NK-92 (cell line): ENCODE measurements around the gene OR13J1.

Experiments used
- DNase-seq: peaks from one replicate; lab custom pipeline; 2025; ENCODE audit not compliant: unreplicated experiment; lab: John Stamatoyannopoulos, UW

Gene OR13J1

DNA sequence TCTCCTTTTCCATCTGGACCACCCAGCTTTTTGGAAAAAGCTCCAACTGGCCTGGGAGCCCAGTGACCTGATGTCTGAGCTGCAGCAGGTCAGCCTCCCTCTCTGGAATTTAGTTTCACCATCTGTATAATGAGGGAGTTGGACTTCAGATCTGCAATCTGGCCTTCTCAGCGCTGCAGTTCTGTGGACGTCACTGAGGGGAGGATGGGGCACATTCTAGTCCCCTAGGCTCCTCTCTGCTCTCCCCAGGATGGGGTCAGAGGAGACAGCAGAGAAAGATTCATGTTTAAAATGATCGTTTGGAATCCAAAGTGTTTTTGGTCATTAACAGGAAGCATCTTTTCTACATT lies 10.2 kb downstream of the OR13J1 start:
- no peak for DNase-seq

DNA sequence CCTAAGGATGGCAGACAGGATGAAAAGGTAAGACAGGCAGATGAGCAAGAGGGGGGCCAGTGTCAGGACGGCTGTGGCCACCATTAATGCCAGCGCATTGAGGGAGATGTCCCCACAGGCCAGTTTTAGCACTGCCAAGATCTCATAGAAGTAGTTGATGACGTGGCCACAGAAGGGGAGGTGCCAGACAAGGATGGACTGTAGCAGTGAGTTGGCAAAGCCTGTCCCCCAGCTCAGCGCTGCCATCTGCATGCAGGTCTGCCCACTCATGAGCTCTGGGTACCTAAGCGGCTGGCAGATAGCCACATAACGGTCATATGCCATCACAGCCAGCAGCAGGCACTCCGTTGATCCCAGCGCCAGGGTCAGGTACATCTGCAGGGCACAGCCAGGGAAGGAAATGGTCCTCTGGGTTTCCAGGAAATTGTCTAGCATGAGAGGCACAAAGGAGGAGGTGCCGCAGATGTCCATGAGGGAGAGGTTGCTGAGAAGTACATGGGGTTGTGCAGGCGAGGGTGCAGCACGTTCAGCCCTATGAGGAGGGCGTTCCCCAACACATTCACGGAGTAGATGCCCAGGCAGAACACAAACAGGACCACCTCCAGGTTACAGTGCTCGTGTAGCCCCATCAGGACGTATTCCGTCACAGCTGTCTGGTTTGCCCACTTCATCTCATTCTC lies 10.8 kb downstream of the OR13J1 start:
- DNase-seq: no peak

GRCh38 chr9:35858458-35858857 lies 11.7 kb downstream of the OR13J1 start:
- no peak for DNase-seq

- no peak for DNase-seq
Observed at GRCh38 chr9:35856882-35857281, 13.3 kb downstream of the OR13J1 start.

DNA sequence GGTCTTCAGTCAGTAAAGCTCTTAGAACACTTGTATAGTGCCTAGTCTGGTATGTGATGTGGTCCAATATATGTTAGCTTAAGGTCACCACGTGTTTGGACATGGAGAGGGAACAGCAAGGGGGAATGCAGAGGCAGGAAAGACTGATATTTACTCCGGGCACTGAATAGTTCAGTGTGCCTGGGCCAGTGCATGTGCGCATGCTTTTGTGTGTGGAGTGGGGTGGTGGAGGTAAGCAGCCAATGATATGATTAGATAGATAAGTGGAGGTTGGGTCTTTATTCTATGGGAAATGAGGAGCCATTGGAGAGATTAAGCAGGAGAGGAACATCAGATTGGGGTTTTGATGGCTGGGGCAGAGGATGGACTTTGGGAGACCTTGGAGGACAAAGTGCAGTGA lies 14.0 kb downstream of the OR13J1 start:
- no peak for DNase-seq

- DNase-seq: no peak
Observed at GRCh38 chr9:35854091-35854762, 16.0 kb downstream of the OR13J1 start.

GRCh38 chr9:35852876-35853865 lies 17.0 kb downstream of the OR13J1 start:
- DNase-seq: no peak

DNA sequence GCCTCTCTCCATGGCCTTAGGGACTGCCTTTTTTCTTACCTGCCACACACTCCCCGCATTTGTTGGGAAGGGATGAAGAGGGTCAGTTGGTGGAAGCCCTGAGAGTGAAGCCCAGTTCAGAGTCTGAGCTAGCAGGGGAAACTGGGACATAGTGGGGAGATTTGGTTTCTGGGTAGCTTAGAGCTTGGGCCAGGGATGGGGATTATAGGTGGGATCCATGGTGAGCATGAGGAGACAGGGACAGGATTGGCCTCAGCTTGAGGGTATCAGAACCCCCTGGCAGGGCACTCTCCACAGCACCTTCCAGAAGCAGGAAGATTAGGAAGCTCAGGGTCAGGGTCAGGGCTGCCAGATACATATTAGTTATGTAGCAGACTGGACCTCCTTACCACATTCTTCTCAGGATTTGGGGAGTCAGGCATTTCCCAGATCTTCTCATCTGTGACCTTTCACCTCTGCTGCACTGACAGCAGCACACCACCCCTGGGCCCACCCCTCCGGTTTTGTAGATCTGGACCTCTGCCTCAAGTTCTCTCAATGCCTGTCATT lies 17.9 kb downstream of the OR13J1 start:
- DNase-seq: no peak

GRCh38 chr9:35847792-35848572 lies 22.2 kb downstream of the OR13J1 start:
- DNase-seq: no peak

DNA sequence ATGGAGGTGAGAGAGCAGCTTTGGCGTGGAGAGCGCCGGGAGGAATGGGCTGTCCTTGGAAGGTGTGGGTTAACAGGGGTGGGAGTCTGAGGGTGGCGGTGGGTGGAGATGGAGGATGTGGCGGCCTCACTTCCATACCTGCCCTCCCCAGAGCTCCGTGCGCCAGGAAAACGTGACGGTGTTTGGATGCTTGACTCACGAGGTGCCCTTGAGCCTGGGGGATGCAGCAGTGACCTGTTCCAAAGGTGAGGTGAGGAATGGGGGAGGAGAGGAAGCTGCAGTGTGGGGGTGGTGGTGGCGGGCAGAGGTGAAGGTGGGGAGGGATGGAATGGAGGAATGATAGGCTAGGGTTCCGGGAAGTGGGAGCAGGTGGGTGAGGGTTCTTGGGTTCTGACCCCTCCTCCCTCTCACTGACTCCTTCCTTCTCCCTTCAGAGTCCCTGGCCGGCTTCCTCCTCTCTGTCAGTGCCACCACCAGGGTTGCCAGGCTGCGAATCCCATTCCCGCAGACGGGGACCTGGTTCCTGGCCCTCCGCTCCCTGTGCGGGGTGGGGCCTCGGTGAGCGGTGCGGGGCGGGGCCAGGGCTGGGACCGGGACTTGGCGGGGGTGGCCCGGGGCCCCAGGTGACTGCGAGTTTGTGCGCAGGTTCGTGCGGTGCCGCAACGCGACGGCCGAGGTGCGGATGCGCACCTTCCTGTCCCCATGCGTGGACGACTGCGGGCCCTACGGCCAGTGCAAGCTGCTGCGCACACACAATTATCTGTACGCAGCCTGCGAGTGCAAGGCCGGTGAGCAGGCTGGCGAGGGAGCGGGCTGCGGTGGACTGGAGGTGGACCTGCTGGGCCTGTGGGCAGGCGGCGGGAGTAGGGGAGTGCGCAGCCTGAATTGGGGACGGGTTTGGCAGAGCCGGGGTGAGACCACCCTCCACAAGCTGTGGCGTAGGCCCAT lies 24.1 kb downstream of the OR13J1 start:
- DNase-seq: no peak

GRCh38 chr9:35844628-35845270 lies 25.5 kb downstream of the OR13J1 start:
- no peak for DNase-seq

GRCh38 chr9:35842795-35843194 lies 27.4 kb downstream of the OR13J1 start:
- no peak for DNase-seq

- DNase-seq: no peak
Observed at GRCh38 chr9:35842020-35842745, 28.0 kb downstream of the OR13J1 start.

DNA sequence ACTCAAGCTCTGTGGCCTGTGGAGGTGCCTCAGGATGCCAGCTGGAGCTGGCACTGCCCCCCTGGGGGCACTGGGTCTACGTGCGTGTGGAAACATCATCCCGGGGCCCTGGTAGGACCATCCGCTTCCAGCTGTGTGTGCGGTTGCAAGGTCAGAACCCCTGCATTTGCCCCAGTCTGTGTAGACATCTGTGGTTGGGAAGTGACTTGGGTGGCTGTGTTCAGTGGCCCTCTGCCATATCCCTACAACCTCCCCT lies 28.6 kb downstream of the OR13J1 start:
- no peak for DNase-seq

DNA sequence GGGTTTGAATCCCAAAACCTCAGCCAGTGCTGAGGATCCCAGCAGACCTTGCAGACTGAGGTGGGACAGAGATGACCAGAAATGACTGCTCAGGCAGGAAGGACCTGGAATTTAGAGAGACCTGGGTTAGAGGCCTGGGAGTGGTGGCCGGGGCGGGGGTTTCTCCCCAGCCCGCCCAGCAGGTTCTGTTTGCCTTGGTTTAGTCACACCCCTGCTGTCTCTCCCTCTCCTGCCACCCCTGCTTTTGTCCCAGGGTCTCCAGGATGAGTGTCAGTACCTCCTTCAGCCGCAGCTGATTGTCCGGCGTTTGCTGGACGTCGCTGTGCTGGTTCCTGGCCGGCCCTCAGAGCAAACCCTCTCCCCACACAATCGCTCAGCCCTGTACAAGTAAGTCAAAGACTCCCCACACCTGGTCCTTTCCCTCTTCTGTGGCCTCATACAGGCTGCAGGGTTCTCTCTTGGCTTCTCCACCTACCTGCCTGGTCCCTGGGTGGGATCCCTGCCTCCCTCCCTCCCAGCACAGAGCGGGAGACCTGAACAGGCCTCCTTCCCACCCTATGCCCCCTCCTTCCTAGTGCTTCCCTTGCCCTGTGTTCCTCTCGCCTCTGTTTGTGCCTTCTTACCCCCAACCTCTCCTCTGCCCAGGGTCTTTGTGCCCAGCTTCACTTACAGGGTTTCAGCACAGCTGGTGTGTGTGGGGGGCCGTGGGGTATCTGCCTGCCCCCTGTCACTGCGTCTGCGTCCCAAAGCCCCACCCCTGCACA lies 29.1 kb downstream of the OR13J1 start:
- no peak for DNase-seq

- no peak for DNase-seq
Observed at GRCh38 chr9:35839926-35840325, 30.3 kb downstream of the OR13J1 start.

DNA sequence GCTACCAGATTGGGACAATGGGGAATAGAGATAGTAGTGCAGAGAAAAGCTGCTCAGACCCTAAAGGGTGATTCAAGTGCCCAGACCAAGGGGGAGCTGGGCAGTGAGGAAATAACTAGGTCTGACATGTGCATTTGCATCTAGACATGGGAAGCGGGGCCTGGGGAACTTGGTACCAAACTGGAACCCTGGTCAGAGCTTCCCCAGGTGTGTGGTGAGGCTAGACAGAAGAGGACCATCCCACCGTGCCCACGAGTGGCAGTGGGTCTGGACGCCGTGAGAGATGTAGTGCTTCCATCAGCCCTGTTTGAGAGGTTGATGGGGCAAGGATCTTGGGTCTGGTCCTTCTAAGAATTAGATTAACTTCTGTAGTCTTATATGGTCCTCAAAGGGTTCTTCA lies 33.6 kb downstream of the OR13J1 start:
- DNase-seq: no peak

DNA sequence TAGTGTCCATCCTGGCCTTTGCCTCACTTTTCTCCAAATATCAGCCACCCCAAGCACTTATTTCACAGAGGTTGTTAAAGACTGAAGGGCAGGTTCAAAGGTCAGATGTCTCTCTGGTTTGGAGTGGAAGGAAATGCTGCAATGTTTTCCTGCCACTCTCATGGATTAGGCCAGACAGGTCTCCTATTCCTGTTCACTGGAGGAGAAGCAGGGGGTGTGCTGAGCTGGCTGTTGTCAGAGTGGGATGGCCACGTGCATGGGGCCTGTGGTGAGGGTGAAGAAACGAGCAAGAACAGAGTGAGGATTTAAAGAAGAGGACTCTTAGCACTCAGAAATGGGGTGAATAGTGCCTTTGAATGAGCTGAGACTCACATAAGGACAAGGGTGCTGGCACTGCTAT lies 34.4 kb downstream of the OR13J1 start:
- no peak for DNase-seq
